ENCODE measurements around the gene APOL1. TPM values are rescaled to one million over a fixed set of nuclear protein-coding genes. Genes with fewer than 3 reads are reported as not detected.

The APOL1 gene
- total RNA-seq, 1 experiment from 2014 or later: 16.0 TPM

GRCh38 chr22:36287881-36288515 is 35.1 kb downstream of the APOL1 start:
- Histone ChIP-seq H3K9me3 (ENCODE audit: control insufficient read depth, insufficient read depth, low read depth, low read length) (no peaks in the 10 kb centered on the region), H3K27ac (ENCODE audit: low read length) (no peak overlapping the region), H3K4me1 (ENCODE audit: control insufficient read depth, insufficient read depth, low read length) (no peaks in the 10 kb centered on the region; the same call in 1 of the 2 replicates), H3K27me3 (ENCODE audit: control insufficient read depth, insufficient read depth, low read length) (no peaks in the 10 kb centered on the region), H3K36me3 (ENCODE audit: control insufficient read depth, insufficient read depth, low read length) (peaks cover 17% of the 10 kb centered on the region), H3K4me3 (ENCODE audit: low read depth in 2 of 2, low read length in 2 of 2) (no peak overlapping the region)
- ATAC-seq (no peak), DNase-seq (ENCODE audit: low read depth, low spot score) (no peak)
- TF ChIP-seq POLR2AphosphoS5 (IDR thresholded peaks at IDR 0.05; ENCODE audit: low read depth, low read length) (no peak), SIN3A (IDR thresholded peaks at IDR 0.05; ENCODE audit: borderline replicate concordance, insufficient read depth, low read depth, low read length) (no peak), REST (IDR thresholded peaks at IDR 0.05; ENCODE audit: insufficient read depth in 1 of 2, low read depth in 2 of 2, low read length in 1 of 2) (no peak), CTCF (IDR thresholded peaks at IDR 0.05) (no peak), TCF7L2 (IDR thresholded peaks at IDR 0.05; ENCODE audit: low read depth, low read length) (no peak)
- POLR2A ChIA-PET: no interaction called here
- intact Hi-C loops (cut with micrococcal nuclease; ENCODE audit: unreplicated experiment) (no loop called here), in situ Hi-C loops (cut with HindIII; ENCODE audit: low pct_unique_long_range_greater_than_20kb, low sequenced_read_pairs) (no loop called here)
- CTCF ChIA-PET: no interaction called here
- no TSS peak for BruUV-seq (replicated peaks)

DNA sequence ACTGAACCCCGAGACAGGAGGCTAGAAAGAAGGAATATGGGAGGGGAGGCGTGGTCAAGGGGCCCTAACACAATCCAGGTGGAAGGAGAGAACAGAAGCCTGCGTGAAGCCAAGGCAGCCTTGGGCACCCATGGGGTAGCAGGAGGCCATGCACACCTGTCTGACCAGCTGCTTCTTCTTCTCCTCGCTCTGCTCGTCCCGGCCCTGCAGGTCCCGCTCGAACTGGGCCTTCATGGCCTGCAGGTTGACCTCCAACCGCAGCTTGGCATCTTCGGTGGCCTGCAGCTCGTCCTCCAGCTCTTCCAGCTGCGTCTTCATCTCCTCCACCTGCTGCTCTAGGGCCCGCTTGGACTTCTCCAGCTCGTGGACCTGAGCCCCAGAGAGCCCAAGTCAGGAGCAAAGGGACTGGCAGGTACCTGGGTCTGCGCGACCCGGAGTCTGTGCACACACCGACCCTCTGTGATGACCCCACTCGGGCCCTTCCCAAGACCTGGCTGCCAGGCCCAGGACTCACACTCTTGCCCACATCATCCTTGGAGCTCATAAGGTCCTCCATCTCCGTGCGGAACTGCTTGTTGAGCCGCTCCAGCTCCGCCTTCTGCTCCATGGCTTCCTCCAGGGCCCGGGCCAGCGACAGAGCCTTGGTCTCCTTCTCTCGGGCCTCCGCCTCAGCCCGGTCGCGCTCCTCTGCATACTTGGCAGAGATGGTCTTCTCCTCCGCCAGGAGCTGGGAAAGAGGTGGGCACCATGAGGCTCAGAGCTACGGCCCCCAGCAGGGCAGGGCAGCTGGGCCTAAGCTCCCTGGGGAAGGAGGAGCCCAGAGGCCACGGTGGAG is 35.9 kb downstream of the APOL1 start:
- ATAC-seq (no peak), DNase-seq (ENCODE audit: low read depth, low spot score) (no peak)
- intact Hi-C loops (cut with micrococcal nuclease; ENCODE audit: unreplicated experiment): no loop called here
- Histone ChIP-seq H3K9me3 (ENCODE audit: control insufficient read depth, insufficient read depth, low read depth, low read length) (no peaks in the 10 kb centered on the region), H3K27me3 (ENCODE audit: control insufficient read depth, insufficient read depth, low read length) (no peaks in the 10 kb centered on the region), H3K4me3 (ENCODE audit: low read depth in 2 of 2, low read length in 2 of 2) (no peak overlapping the region), H3K4me1 (ENCODE audit: control insufficient read depth, insufficient read depth, low read length) (no peaks in the 10 kb centered on the region; the same call in 1 of the 2 replicates), H3K27ac (ENCODE audit: low read length) (no peak overlapping the region), H3K36me3 (ENCODE audit: control insufficient read depth, insufficient read depth, low read length) (peaks cover 14% of the 10 kb centered on the region)
- in situ Hi-C loops (cut with HindIII; ENCODE audit: low pct_unique_long_range_greater_than_20kb, low sequenced_read_pairs): no loop called here
- POLR2A ChIA-PET: no interaction called here
- BruUV-seq (replicated peaks): TSS peak; percentile 90
- CTCF ChIA-PET: no interaction called here
- no peak for TF ChIP-seq REST (IDR thresholded peaks at IDR 0.05; ENCODE audit: insufficient read depth in 1 of 2, low read depth in 2 of 2, low read length in 1 of 2)
- no peak for TF ChIP-seq SIN3A (IDR thresholded peaks at IDR 0.05; ENCODE audit: borderline replicate concordance, insufficient read depth, low read depth, low read length)
- TF ChIP-seq TCF7L2 (IDR thresholded peaks at IDR 0.05; ENCODE audit: low read depth, low read length): no peak
- TF ChIP-seq CTCF (IDR thresholded peaks at IDR 0.05): no peak
- TF ChIP-seq POLR2AphosphoS5 (IDR thresholded peaks at IDR 0.05; ENCODE audit: low read depth, low read length): no peak

Measured in Panc1 (cell line).